Measurements from ENCODE around the gene C3orf18. TPM values are rescaled to one million over a fixed set of nuclear protein-coding genes. Genes with fewer than 3 reads are reported as not detected.
A peak's percentile ranks its signal among the peaks of the same experiment; 100 is the strongest.

The C3orf18 gene
- total RNA-seq, 2 experiments from 2014 or later = 3.9 to 5.2 TPM

DNA sequence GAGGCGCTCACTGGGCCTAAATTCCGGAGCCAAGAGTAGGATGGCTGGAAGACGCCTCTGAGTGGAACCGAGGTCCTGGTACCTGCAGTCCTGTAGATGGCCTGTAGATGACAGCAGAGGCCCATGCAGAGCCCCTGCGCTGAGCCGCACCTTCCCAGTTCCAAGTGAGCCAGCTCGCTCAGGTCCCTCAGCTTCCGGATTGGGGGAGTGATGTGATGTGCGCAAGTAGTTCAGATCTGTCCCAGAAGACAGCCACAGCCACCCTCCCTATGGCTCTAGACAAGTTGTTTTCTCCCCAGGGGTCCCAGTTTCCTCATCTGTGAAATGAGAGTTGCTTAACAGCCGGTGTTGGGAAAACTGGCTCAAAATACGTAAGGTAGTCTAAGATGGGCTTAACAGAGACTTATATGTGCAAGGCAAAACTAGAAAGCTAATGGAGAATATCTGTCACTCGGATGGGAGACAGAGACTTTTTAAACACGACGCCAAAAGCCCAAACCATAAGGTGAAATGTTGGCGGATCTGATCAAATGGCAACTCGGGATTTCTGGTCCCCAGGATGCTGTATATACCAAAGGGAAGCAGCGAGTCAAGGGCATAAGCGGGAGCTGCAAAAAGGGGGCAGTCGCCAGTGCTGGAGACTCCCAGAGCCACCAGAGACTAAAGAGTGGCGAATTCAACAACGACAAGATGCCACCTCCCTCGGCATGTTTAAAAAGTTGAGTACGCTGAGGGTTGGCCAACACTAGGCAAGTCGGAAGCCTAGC lies 48.6 kb upstream of the C3orf18 start:
- Mint-ChIP-seq H3K27me3 (no peaks in the 10 kb centered on the region), H3K36me3 (ENCODE audit: low read depth) (peaks cover 4% of the 10 kb centered on the region), H3K4me3 (peak overlapping the region; percentile 89), H3K4me1 (ENCODE audit: low read depth) (peaks cover 65% of the 10 kb centered on the region), H3K27ac (peak overlapping the region; percentile 84), H3K9me3 (no peaks in the 10 kb centered on the region)
- Histone ChIP-seq H3K27me3 (ENCODE audit: control insufficient read depth in 1 of 2, insufficient read depth in 2 of 2, low read length in 2 of 2) (no peaks in the 10 kb centered on the region), H3K27ac (ENCODE audit: low read depth in 1 of 2, low read length in 2 of 2) (peak overlapping the region; percentile 52 to 79), H3K4me1 (ENCODE audit: insufficient read depth, low read length) (peaks cover 82% of the 10 kb centered on the region), H3K36me3 (ENCODE audit: insufficient read depth, low read length) (peaks cover 3% of the 10 kb centered on the region), H3K9me3 (ENCODE audit: control insufficient read depth in 1 of 2, insufficient read depth in 1 of 2, low read length in 2 of 2) (no peaks in the 10 kb centered on the region), H3K4me3 (ENCODE audit: low read length) (peak overlapping the region; percentile 93)
- CTCF ChIA-PET = interaction anchor here (0.6 to 9.7 kb wide), 44 partner anchors 8 to 1436 kb away, joined by 3 to 234 read pairs (median 4); partner anchors contain the start of genes C3orf18, CYB561D2, DOCK3 and HEMK1
- peak; percentile 70 to 92 (median 76) for DNase-seq
- peak; percentile 99 for TF ChIP-seq CTCF (IDR thresholded peaks at IDR 0.05)
- intact Hi-C loops (cut with DNase I, micrococcal nuclease) = loop anchor here (1.0 to 10.0 kb wide), 15 partner anchors 36 to 1186 kb away; partner anchors contain the start of genes MANF (in 2 of the 2), DCAF1 (in 1 of the 2) and DOCK3 (in 1 of the 2)
- POLR2A ChIA-PET = interaction anchor here (0.6 to 20.8 kb wide), 23 partner anchors 10 to 1367 kb away, joined by 3 to 446 read pairs (median 3); partner anchors contain the start of genes ACY1, C3orf18, DCAF1 and HEMK1
- peak; percentile 45 for ATAC-seq (ENCODE audit: poor library complexity)

DNA sequence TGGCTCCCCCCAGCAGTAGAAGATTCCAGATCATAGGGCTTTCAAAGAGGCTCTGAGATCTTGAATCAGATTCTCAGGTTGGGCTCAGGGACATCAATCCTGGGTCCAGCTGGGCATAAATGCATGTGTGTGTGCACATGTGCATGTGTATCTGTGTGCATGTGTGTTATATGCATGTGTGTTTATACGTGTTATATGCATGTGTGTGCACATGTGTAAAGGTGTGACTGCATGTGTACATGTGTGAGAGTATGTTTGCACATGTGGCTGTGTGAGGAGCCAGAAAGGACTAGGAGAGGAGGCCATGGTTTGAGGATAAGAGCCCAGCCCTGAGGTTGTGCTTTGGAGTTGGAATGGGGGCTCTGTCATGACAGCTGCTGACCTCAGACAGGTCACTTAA lies 47.6 kb upstream of the C3orf18 start:
- Histone ChIP-seq H3K36me3 (ENCODE audit: insufficient read depth, low read length) (peaks cover 8% of the 10 kb centered on the region), H3K27me3 (ENCODE audit: control insufficient read depth in 1 of 2, insufficient read depth in 2 of 2, low read length in 2 of 2) (no peaks in the 10 kb centered on the region), H3K27ac (ENCODE audit: low read depth in 1 of 2, low read length in 2 of 2) (no peak overlapping the region), H3K4me3 (ENCODE audit: low read length) (no peak overlapping the region), H3K4me1 (ENCODE audit: insufficient read depth, low read length) (peaks cover 82% of the 10 kb centered on the region), H3K9me3 (ENCODE audit: control insufficient read depth in 1 of 2, insufficient read depth in 1 of 2, low read length in 2 of 2) (no peaks in the 10 kb centered on the region)
- H3K27me3 Mint-ChIP-seq = no peaks in the 10 kb centered on the region
- no peak overlapping the region for H3K27ac Mint-ChIP-seq
- peaks cover 65% of the 10 kb centered on the region for H3K4me1 Mint-ChIP-seq (ENCODE audit: low read depth)
- peaks cover 14% of the 10 kb centered on the region for H3K36me3 Mint-ChIP-seq (ENCODE audit: low read depth)
- POLR2A ChIA-PET = interaction anchor here (1.5 to 20.8 kb wide), 4 partner anchors 38 to 410 kb away, joined by 4 to 446 read pairs (median 25); partner anchors contain the start of genes C3orf18 and HEMK1
- H3K4me3 Mint-ChIP-seq = peak overlapping the region; percentile 12
- ATAC-seq (ENCODE audit: poor library complexity) (no peak), DNase-seq (no peak)
- CTCF ChIA-PET = interaction anchor here (1.1 to 9.7 kb wide), 16 partner anchors 13 to 1437 kb away, joined by 3 to 234 read pairs (median 8); partner anchors contain the start of genes C3orf18, HEMK1 and MANF
- no peak for TF ChIP-seq CTCF (IDR thresholded peaks at IDR 0.05)
- H3K9me3 Mint-ChIP-seq = no peaks in the 10 kb centered on the region
- intact Hi-C loops (cut with DNase I, micrococcal nuclease) = loop anchor here (2.0 to 10.0 kb wide), 8 partner anchors 410 to 1187 kb away; partner anchors contain the start of gene MANF (in 1 of the 2)

DNA sequence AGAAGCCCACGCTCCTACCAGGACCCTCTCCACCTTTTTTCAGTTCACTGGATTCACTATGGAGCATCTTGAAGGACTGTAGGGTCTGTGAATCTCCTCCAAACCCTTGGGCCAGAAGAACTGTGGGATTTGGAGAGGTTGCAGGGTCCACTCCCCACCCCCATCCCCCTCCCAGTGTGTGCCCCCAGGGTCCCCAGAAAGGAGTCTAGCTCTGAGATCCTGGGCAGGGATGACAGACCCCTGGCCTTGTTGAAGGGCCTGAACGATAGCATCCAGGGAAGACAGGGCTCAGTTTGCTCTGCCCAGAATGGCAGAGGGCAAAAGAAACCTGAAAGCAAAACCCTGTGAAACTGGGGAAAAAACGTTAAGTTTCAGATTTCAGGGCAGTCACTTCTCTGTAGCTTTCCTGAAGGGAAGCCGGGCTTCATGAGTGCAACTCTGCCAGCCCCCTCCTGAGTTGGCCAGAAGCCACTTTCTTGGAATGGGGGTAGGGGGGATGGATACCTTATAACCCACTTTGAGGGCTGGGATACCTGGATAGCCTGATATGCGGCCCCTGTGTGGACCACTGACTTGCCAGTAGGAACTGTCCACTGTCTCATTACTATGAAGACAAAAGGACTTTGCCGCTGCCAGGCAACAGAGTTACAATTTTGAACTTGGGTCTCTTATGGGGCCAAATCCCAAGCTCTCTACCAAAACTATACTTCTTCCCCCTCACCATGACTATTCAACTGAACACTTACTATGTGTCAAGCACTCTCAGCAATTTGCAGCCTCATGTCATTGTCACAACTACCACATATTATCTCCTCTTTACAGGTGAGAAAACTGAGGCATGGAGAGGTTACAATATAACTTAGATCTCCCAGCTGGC lies 45.7 kb upstream of the C3orf18 start:
- peak overlapping the region; percentile 96 for H3K4me3 Mint-ChIP-seq
- H3K9me3 Mint-ChIP-seq = no peaks in the 10 kb centered on the region
- TF ChIP-seq CTCF (IDR thresholded peaks at IDR 0.05) = no peak
- H3K27me3 Mint-ChIP-seq = no peaks in the 10 kb centered on the region
- CTCF ChIA-PET = interaction anchor here (1.0 to 9.7 kb wide), 9 partner anchors 12 to 71 kb away, joined by 3 to 234 read pairs (median 6); partner anchors contain the start of genes C3orf18 and HEMK1
- Histone ChIP-seq H3K4me1 (ENCODE audit: insufficient read depth, low read length) (peaks cover 83% of the 10 kb centered on the region), H3K27ac (ENCODE audit: low read depth in 1 of 2, low read length in 2 of 2) (peak overlapping the region; percentile 79 to 89), H3K36me3 (ENCODE audit: insufficient read depth, low read length) (peaks cover 27% of the 10 kb centered on the region), H3K9me3 (ENCODE audit: control insufficient read depth in 1 of 2, insufficient read depth in 1 of 2, low read length in 2 of 2) (no peaks in the 10 kb centered on the region), H3K4me3 (ENCODE audit: low read length) (peak overlapping the region; percentile 87), H3K27me3 (ENCODE audit: control insufficient read depth in 1 of 2, insufficient read depth in 2 of 2, low read length in 2 of 2) (no peaks in the 10 kb centered on the region)
- POLR2A ChIA-PET = interaction anchor here (0.7 to 20.8 kb wide), 5 partner anchors 12 to 776 kb away, joined by 3 to 446 read pairs (median 8); partner anchors contain the start of genes C3orf18 and HEMK1
- DNase-seq = peak in 2 of 14 experiments; percentile 52 to 53
- peak overlapping the region; percentile 93 for H3K27ac Mint-ChIP-seq
- intact Hi-C loops (cut with DNase I, micrococcal nuclease) = loop anchor here (1.0 to 10.0 kb wide), 6 partner anchors 22 to 412 kb away; partner anchors contain the start of gene ZMYND10 (in 2 of the 2)
- H3K4me1 Mint-ChIP-seq (ENCODE audit: low read depth) = peaks cover 65% of the 10 kb centered on the region
- ATAC-seq (ENCODE audit: poor library complexity) = no peak
- peaks cover 31% of the 10 kb centered on the region for H3K36me3 Mint-ChIP-seq (ENCODE audit: low read depth)

Data from CD4-positive, alpha-beta T cell (primary cell).